Subcutaneous adipose tissue (tissue), 4 donors: ENCODE data around the gene RRP1B. TPM values are rescaled to one million over a fixed set of nuclear protein-coding genes. Genes with fewer than 3 reads are reported as not detected.

ENCODE experiments used
- CTCF ChIP-seq: fragments of 450-650 bp; IDR thresholded peaks from one replicate; pipeline ENCODE4 v1.5.1; 2016; ENCODE audit warnings: low read depth, mild to moderate bottlenecking, control low read depth, antibody characterized with exemption, moderate library complexity
- total RNA-seq, 4 donors: library from RNA; depleted of rRNA; stranded (reverse); fragments of >200 nt; gene quantifications; one replicate each; pipeline ENCODE4 v1.1.0, GENCODE V29; 2016

The RRP1B gene
- total RNA-seq, 4 donors from 2014 or later = 14.8 to 20.2 (median 17.2) TPM

GRCh38 chr21:43712268-43712942 lies 53.0 kb downstream of the RRP1B start:
- TF ChIP-seq CTCF = no peak

- TF ChIP-seq CTCF = no peak
Observed at GRCh38 chr21:43716376-43717165, 57.2 kb downstream of the RRP1B start.

GRCh38 chr21:43717166-43717853 lies 58.0 kb downstream of the RRP1B start:
- TF ChIP-seq CTCF = no peak

- TF ChIP-seq CTCF = no peak
Observed at GRCh38 chr21:43717967-43718871, 58.9 kb downstream of the RRP1B start.

GRCh38 chr21:43718872-43719747 lies 59.8 kb downstream of the RRP1B start, which contains the start of gene PDXK:
PDXK (plus strand) TSS chr21:43719129; CDS start chr21:43719295, 166 bp downstream.
- TF ChIP-seq CTCF = no peak
